T-helper 9 cell (primary cell): ENCODE results near the gene CHRDL2.
A peak's percentile ranks its signal among the peaks of the same experiment; 100 is the strongest.

ENCODE experiments used
- DNase-seq: peaks from one replicate; pipeline ENCODE4 v3.0.0-alpha.2; 2020

CHRDL2 gene

DNA sequence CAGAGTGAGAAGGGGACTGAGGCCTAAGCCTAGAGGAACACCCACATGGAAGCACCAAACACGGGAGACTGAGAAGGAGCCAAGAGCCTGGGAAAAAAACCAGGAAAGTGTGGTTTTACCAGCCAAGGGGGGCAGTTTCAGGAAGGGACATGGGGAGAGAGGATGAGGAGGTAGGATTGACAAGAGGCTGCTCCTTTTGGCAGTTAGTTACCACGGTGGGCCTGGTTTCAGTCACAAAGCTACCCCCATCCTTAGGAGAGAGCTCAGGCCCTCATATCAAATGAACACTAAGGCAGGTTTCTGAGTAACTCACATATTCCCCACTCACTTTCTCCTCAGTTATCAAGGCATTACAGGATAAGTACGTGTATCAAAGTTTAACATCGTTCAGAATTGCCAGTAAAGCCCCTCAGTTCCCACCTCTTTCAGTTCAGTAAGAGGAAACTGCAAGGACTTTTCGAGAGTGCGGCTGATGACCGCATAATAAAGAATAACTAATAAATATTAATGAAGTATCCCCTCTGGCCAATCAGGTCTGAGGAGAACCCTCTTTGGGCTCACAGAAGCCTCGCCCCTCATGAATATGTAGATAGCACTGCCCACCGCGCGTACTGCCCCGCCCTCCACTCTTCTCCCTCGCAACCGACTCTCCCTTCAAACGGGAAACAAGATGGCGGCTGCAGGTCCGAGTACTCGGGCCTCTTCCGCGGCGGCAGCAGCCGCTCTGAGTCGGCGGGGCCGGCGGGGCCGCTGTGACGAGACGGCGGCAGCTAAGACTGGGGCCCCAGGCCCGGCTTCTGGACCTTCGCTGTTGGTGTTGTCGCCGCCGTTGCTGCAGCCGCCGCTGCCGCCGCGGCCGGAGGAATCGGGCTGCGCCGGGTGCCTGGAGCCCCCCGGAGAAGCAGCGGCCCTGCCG lies 17.2 kb upstream of the CHRDL2 start, which contains the start of gene RNF169:
Gene RNF169 (plus strand): TSS at position 639 of the 916 bp plus-strand sequence. CDS start 32 bp downstream, at position 671.
- DNase-seq, result peak; percentile 79

- DNase-seq, result no peak
Observed at GRCh38 chr11:74746868-74747267, 15.6 kb upstream of the CHRDL2 start.

GRCh38 chr11:74744277-74744676 lies 13.1 kb upstream of the CHRDL2 start:
- no peak for DNase-seq

DNA sequence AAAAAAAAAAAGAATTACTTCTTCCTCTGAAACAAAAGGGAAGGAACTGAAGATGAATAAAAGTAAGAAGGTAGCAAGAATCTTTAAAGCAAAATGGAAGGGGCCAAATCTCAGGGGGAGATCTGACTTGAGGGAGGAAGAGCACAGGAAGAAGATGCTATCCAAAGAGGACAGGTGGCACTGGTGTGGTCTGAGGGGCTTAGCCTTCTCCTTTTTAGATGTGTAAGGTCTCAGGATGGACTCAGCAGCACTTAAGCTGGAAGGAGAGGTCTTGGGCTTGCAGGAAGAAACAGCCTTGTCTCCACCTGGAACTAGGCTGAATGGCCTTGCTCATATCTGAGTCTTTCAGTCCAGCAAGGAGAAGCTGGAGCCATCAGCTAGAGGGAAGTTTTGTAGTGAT lies 12.4 kb upstream of the CHRDL2 start:
- DNase-seq, result no peak

DNA sequence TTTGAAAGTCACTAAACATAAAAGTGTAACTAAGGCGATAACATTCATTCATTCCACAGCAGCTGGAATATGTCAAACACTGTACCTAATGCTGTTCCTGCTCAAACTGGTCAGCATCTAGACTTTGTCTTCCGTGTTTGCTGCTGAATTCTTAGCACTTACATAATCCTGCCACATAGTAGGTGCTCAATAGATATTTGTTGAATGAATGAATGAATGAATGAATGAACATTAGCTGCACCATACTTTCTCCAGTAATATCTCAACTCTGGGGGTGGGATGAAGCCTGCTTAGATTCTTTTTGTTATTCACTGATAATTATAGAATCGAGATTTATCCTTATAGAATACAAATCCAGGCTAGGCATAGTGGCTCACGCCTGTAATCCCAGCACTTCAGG lies 10.8 kb upstream of the CHRDL2 start:
- no peak for DNase-seq

- peak; percentile 27 for DNase-seq
Observed at GRCh38 chr11:74739546-74740270, 8.5 kb upstream of the CHRDL2 start.

DNA sequence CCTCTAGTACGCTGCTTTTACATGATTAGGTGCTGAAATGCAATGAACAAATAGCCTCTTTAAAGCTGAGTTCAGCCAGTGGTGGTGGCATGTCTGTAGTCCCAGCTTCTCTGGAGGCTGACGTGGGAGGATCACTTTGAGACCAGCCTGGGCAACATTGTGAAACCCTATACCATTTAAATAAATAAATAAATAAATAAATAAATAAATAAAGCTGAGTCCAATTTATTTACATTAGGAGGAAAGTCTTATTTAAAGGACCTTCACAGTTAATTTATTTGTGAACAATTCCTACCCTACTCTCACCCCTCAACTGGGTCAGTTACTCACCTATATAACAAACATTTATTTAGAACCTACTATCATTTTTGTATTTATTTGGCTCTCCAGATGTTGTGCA lies 4.8 kb upstream of the CHRDL2 start:
- DNase-seq, result no peak

GRCh38 chr11:74735365-74735928 lies 4.2 kb upstream of the CHRDL2 start:
- no peak for DNase-seq

GRCh38 chr11:74734559-74734925 lies 3.3 kb upstream of the CHRDL2 start:
- DNase-seq, result no peak

DNA sequence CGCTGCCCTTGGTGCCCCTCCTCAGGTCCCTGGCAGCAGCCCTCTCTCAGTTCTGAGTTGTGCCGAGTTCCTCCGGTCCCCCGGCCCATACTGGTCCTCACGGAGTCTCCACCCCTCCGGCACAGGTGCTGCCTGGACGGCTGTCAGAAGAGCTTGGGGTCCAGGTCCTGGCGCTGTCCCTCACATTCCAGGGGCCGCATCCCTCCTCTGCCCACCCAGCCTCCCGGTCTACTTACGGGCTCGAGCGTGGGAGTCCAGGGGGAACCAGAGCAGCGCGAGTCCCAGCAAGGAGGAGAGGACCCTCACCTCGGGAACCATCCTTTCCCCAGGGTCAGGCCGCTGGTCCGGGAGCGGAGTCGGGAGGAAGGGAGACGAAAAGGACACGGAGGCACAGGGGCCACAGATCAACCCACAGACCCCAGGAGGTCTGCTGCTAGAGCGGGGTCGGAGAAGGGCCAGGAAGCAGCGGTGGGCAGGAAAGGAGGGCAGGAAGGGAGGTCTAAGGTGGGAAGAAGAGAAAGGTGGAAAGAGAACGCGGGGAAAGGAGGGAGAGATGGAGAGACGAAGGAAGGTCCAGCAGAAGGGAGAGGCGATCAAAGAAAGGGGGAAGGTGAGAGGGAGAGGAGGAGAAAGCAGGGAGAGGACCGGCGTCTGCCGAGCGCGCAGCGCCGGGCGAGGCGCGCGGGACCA lies 510 bp downstream of the CHRDL2 start:
- DNase-seq, result no peak

DNA sequence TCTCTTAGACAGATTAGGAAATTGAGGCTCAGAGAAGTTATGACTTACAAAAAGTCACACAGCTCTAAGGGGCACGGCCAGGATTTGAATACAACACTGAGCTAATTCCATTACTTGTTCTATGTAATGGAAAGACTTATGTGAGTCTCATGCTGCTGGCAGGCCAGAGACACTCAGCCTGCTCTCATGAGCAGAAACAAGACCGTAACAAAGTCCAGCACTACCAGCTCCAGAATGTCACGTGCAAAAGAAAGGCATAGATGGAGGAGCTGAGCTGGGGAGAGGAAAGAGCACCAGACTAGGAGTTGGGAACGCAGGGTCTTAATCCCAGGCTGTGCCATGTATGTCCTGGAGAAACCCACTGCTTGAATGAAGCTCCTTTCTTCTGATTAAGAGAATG lies 1.8 kb downstream of the CHRDL2 start:
- DNase-seq, result no peak

DNA sequence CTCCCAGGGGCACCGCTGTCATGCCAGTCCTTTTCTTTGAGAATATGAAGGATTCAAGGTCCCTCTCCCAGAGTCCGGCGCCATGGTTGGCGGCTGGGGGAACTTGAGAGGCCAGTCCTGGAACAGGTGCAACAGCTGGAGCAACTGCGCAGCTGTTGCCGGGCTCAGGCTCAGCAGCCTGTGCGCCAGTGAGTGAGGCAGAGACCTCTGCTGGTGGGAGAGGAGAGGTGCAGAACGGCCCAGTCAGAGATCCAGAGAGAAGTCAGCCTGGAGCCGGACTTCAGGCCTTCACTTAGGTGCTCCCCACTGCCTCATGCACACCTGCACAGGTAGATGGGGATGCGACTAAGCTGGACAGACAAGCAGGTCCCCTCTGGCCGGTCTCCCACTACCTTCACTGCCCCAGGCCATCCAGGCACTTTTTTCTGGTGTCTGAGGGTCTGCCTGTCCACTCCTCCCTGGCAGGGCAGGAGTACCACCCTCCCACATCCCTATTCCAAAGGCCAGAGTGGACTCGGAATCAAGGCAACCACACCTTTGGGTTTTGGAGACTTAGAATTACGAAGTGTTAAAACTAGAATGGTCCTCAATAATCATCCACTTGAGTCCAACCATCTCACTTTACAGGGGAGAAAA lies 4.6 kb downstream of the CHRDL2 start:
- peak; percentile 36 for DNase-seq

DNA sequence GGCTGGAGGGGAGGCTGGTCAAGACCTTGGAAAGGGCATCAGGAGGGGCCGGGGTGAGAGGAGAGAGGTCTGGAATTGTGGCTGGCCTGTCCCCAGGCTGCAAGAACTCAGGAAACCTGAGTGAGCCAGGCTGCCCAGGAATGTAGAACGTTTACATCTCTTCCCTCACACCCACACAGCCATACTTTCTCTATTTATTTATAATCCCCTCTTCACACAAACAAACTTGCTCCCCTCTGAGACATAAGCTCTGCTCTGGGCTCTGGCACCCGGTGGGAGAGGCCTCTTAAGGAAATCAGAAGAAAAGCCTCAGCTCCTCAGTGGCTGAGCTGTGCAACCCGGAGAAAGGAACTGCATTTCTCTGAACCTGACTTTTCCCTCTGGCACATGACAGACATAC lies 5.5 kb downstream of the CHRDL2 start:
- no peak for DNase-seq

- DNase-seq, result no peak
Observed at GRCh38 chr11:74723511-74723910, 7.7 kb downstream of the CHRDL2 start.

DNA sequence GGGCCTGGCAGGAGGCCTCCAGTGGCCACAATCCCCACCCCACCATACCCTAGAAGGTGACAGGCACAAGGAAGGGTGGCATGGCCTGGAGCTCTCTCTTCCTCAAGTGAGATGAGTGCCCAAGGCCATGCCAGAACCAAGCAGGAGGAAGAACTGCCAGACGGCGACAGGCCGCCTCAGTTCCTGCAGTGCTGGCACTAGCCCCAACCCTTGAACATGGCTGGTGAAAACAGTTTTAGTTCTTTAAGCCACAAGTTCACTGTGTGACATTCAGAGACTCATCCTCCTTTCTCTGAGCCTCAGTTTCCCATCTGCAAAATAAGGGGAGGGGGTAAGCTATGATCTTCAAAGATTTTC lies 9.8 kb downstream of the CHRDL2 start:
- DNase-seq, result no peak

DNA sequence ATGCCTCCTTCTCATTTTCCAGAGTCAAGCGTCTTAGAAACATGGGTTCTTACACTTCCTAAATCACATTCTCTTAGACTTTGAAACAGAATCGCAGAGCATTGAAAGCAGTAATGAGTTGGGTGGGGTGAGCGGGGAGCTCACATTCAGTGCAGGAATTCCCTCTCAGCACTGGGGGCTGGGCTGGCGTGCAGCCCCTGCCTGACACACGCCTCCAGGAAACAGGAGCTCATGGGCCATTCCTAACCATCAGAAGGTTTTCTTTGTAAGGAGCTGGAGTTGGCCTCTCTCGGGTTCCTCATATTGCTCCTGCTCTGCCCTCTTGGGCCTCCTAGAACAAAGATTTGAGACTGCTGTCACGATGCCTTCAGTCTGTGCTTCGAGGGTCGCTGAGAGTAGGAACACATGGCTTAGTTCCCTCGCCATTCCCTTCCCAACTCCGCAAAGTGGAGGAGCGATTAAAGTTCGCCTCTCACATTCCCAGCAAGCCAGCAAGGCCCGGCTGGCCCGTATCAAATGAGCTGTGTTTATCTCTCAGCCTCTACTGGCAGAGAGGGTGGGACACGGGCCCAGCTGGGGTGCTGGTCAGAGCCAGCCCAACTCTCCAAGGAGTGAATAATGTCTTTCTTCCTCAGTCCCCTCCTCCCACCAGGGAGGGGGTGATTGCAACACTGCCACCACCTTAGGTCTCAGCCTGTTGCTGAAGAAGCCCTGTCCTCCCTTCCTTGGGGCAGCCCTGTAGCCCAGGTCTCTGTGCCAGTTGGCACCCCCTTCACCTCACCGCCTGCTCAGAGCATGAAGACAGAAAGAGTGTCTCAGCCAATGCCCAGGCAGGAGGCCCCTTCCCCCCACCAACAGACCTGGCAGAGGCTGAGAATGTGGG lies 10.4 kb downstream of the CHRDL2 start:
- DNase-seq, result no peak

DNA sequence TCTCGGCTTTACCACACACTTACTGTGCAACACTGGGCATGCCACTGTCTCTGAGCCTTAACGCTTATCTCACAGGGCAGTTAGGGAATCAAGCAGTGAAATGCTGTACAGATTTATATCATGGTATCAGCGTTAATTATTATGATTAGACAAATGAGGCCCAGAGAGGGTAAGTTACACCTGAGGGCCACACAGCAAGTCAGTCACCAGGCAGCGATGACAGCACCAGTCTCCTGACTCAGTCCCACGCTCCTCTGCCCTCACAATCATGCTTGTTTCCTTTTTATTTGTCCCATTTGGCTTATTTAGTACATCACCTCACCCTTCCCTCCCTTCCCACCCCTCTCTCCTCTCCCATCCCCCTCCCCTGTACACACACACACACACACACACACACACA lies 12.2 kb downstream of the CHRDL2 start:
- no peak for DNase-seq

DNA sequence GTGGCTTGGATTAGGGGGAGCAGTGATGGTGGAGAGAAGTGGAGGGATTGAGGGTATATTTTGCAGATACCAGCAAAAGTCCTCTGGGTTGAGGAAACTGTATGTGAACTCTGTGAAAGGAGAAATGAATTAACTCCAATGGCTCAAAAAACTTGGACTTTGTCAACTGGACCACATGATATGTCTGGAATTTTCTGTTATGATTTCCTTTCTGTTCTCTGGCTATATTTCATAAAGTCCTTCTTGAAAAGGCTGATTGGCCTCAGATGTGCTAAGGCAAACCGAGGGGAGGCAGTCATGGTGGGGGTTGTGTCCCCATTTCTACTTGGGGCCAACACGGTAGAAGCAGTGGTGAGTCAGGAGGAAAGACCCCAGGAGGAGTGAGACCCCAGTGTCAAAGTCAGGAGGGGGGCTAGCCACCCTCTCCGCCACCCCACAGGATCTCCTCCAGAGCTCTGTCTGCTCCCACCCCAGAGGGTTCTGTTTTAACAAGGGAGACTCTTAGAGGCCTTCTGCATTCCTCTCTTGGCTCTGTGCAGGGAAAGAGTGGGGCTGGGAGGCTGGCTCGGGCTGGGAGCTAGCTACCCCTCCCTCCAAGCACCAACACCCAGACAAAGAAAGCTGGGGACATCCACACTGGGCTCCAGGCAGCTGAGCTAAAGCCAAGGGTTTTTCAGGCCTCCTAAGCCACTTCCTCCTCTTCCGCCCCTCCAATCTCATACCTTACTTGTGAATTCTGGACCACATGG lies 13.8 kb downstream of the CHRDL2 start:
- DNase-seq, result no peak

DNA sequence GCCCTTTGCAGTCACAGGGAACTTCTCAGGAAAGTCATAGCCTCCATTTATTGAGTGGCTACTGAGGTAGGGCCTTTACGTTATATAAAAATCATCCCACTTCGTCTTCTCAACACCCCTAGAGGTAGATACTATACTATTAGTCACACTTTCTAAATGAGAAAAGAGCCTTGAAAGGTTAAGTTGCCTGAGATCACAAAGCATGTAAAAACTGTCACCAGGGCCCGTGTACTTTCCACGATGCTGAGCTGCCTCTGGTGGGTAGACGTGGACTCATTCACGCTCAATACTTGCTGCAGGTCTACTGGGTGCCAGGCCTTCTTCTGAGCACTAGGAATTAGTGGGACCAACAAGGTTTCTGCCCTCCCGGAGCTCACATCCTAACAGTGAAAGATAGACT lies 16.3 kb downstream of the CHRDL2 start:
- DNase-seq, result no peak

DNA sequence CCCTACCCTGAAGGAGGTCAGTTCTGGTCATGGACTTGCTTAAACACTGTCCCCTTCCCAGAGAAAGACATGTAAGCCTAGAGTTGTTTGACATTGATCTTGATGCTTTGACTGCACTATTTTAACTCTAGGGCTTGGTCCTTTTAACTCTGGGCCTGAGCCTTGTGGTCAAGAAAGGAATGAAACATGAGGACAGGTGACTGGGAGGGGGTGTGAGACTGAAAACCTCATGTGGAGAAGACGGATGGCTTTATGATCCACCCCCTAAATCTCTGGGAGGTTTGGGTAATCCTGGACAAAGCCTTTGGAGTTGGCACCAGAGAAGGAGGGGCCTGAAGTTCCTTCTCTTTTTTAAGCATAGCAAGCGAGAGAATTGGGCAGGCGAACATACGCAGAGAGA lies 17.5 kb downstream of the CHRDL2 start:
- no peak for DNase-seq
